HEK293 (cell line): ENCODE data around the gene ARL8A.

ENCODE experiments used
- ZNF184 ChIP-seq: fragments of 450-650 bp; IDR thresholded peaks from 2 replicates; pipeline ENCODE4 v1.5.1; 2018; ENCODE audit warnings: missing biosample characterization, mild to moderate bottlenecking, missing genetic modification characterization
- ZNF24 ChIP-seq: fragments of 450-650 bp; formaldehyde crosslinking; IDR thresholded peaks from 2 replicates; pipeline ENCODE4 v1.5.1; 2016; ENCODE audit warnings: missing biosample characterization, missing genetic modification characterization

DNA sequence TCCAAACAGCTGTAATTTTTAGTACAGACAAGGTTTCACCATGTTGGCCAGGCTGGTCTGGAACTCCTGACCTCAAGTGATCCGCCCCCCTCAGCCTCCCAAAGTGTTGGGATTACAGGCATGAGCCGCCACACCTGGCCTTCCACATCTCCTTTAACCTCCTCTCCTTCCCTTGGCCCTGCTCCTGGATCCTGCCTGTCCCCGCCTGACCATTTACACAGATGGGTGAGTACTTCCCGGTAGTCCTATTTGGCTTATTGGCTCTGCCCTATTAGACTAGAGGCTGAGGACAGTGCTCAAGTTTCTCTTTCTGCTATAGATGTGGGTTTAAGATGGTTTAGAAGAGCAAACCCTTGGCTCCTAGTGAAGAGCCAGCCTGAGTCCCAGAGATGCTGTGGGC, 8.7 kb upstream of the ARL8A start:
- TF ChIP-seq ZNF184 (tag by site-specific recombination) (no peak), ZNF24 (no peak)
